HAP-1 (cell line): ENCODE data around the gene RPS18.

Source experiments
- DNase-seq, 2 experiments: peaks; one replicate each; pipeline ENCODE4 v3.0.0-alpha.2; 2016 to 2020; ENCODE audit warnings: low spot score in 2 of 2
- H3K27me3 ChIP-seq: fragments of 250-450 bp; sonication (Bioruptor Pico); 2 replicates; pipeline ENCODE4 v1.5.1; 2020; ENCODE audit warnings: low read depth, mild to moderate bottlenecking, moderate library complexity
- H3K36me3 ChIP-seq: fragments of 250-450 bp; sonication (Bioruptor Pico); replicated peaks from 2 replicates; pipeline ENCODE4 v1.5.1; 2020; ENCODE audit warnings: mild to moderate bottlenecking
- H3K4me1 ChIP-seq: fragments of 250-450 bp; sonication (Bioruptor Pico); 2 replicates; pipeline ENCODE4 v1.5.1; 2020; ENCODE audit warnings: mild to moderate bottlenecking
- H3K4me3 ChIP-seq: fragments of 250-450 bp; sonication (Bioruptor Pico); 2 replicates; pipeline ENCODE4 v1.5.1; 2020; ENCODE audit warnings: mild to moderate bottlenecking, moderate library complexity
- H3K9me3 ChIP-seq: fragments of 250-450 bp; sonication (Bioruptor Pico); 2 replicates; pipeline ENCODE4 v1.5.1; 2020; ENCODE audit warnings: mild to moderate bottlenecking, moderate library complexity
- in situ Hi-C: fragments of 300-500 bp; cut with MboI; formaldehyde crosslinking; loops from 3 replicates; pipeline ENCODE4 v1.14.3; 2020; ENCODE audit warnings: low sequenced_read_pairs, inconsistent platforms, mixed read lengths

Gene RPS18

DNA sequence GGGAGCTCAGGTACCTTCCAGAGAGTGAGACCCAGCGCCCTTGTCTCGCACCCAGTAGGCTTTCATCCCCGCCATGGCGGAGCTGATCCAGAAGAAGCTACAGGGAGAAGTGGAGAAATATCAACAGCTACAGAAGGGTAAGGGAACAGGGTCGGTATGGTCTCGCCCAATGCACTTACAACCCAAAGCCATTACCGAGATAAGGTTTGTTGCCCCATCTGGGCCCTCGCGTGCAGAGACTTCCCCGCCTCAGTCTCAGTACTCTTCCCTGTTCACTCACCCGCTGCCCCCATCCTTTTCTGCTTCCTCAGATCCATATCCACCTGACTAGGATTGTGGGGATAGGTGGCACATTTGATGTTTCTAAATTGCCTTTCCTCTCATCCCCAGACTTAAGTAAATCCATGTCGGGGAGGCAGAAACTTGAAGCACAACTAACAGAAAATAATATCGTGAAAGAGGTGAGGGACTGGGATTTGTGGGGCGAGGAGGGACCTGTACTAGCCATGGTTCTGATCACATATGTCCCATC lies 18.0 kb downstream of the RPS18 start:
- peak overlapping the region; percentile 69 for H3K4me3 ChIP-seq
- H3K9me3 ChIP-seq: no peaks in the 10 kb centered on the region
- DNase-seq: no peak
- in situ Hi-C loops: no loop called here
- peaks cover 42% of the 10 kb centered on the region for H3K36me3 ChIP-seq
- H3K27me3 ChIP-seq: no peaks in the 10 kb centered on the region
- H3K4me1 ChIP-seq: peaks cover 8% of the 10 kb centered on the region

- DNase-seq: no peak
- H3K36me3 ChIP-seq: peaks cover 38% of the 10 kb centered on the region
- no peaks in the 10 kb centered on the region for H3K9me3 ChIP-seq
- peak overlapping the region; percentile 69 for H3K4me3 ChIP-seq
- H3K4me1 ChIP-seq: peaks cover 8% of the 10 kb centered on the region
- H3K27me3 ChIP-seq: no peaks in the 10 kb centered on the region
- in situ Hi-C loops: no loop called here
These were observed 18.6 kb downstream of the RPS18 start for GRCh38 chr6:33290459-33290858.

- Histone ChIP-seq H3K4me1 (peaks cover 9% of the 10 kb centered on the region), H3K27me3 (no peaks in the 10 kb centered on the region), H3K9me3 (no peaks in the 10 kb centered on the region), H3K4me3 (no peak overlapping the region), H3K36me3 (peaks cover 18% of the 10 kb centered on the region)
- in situ Hi-C loops: no loop called here
- no peak for DNase-seq
These were observed 21.3 kb downstream of the RPS18 start for GRCh38 chr6:33292996-33293682.

- Histone ChIP-seq H3K36me3 (peaks cover 18% of the 10 kb centered on the region), H3K4me1 (peaks cover 8% of the 10 kb centered on the region), H3K4me3 (no peak overlapping the region), H3K27me3 (no peaks in the 10 kb centered on the region), H3K9me3 (no peaks in the 10 kb centered on the region)
- in situ Hi-C loops: no loop called here
- no peak for DNase-seq
These were observed 22.4 kb downstream of the RPS18 start for GRCh38 chr6:33294086-33294823.

DNA sequence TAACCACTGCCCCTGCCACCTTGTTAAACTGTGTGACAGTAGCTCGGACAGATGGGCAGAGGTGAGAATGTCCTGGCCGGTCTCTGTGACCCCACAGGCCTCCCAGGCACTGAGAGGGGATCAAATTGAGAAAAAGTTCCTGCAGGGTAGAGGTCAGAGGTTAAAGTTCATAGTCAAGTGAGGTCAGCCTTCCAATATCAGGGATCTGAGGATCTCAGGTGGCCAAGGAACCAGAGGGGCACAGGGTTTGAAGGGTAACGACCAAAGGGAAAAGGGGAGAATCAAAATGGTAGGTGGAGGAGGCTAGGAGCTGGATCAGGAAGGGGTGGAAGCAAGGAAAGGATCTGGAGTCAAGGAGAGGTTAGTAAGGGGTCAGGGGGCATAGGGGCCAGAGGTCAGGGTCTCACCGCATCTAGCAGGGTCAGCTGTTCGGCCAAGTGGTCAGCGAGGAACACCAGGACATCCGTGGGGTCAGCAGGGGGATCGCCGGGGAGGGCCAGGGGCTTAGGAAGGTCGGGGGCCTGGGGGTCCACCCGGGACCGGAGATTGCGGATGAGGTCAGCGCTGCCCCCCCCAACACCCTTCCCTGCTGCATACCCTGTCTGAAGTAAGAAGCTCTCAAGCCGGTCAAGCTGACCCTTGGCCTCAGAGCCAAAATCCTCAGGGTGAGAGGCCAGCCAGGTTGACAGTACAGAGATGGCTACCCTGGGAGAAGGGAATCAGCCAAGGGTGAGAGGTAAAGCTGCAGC lies 23.9 kb downstream of the RPS18 start:
- in situ Hi-C loops: no loop called here
- no peak for DNase-seq
- Histone ChIP-seq H3K9me3 (no peaks in the 10 kb centered on the region), H3K27me3 (no peaks in the 10 kb centered on the region), H3K4me1 (peaks cover 4% of the 10 kb centered on the region), H3K4me3 (no peak overlapping the region), H3K36me3 (peaks cover 19% of the 10 kb centered on the region)

DNA sequence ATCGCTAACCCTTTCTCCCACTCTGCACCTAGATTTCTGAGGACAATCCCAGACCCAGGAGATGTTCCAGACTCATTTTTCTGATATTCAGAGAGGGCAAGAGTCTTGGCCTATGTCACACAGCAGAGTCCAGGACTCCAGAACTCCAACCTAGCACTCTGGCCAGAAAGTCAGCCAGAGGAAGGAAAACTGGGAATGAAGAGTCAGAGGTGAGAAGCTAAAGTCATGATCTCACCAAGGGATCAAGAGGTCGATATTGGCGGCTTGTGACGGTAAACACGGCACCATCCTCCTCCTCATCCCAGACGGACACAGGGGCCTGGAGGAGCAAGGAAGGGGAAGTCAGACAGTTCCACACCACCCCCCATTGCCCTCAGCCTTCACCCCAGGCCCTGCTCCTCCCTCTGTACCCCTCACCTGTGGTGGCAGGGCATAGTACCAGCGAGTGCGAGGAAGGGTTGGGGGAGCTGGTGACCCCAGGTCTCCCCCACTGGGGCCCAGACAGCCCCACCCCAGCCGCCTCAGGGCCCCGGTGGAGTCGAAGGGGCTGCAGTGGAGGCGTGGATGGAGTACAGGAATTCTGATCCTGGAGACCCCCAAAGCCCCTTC lies 25.0 kb downstream of the RPS18 start:
- in situ Hi-C loops: no loop called here
- H3K27me3 ChIP-seq: no peaks in the 10 kb centered on the region
- H3K9me3 ChIP-seq: no peaks in the 10 kb centered on the region
- H3K4me3 ChIP-seq: peak overlapping the region; percentile 85
- DNase-seq: no peak
- H3K36me3 ChIP-seq: peaks cover 8% of the 10 kb centered on the region
- H3K4me1 ChIP-seq: peaks cover 4% of the 10 kb centered on the region

GRCh38 chr6:33297406-33297955 lies 25.6 kb downstream of the RPS18 start:
- peak in 1 of 2 experiments; percentile 68 for DNase-seq
- peaks cover 7% of the 10 kb centered on the region for H3K36me3 ChIP-seq

GRCh38 chr6:33297956-33298772 lies 26.3 kb downstream of the RPS18 start:
- in situ Hi-C loops: no loop called here
- H3K36me3 ChIP-seq: peaks cover 7% of the 10 kb centered on the region
- H3K9me3 ChIP-seq: no peaks in the 10 kb centered on the region
- peak; percentile 52 to 85 for DNase-seq
- H3K4me1 ChIP-seq: peaks cover 4% of the 10 kb centered on the region
- peak overlapping the region; percentile 85 for H3K4me3 ChIP-seq
- no peaks in the 10 kb centered on the region for H3K27me3 ChIP-seq

More at GRCh38 chr6:33297406-33297955, 25.6 kb downstream of the RPS18 start:
- no peaks in the 10 kb centered on the region for H3K9me3 ChIP-seq
- no peaks in the 10 kb centered on the region for H3K27me3 ChIP-seq
- in situ Hi-C loops: no loop called here
- H3K4me3 ChIP-seq: peak overlapping the region; percentile 85
- peaks cover 4% of the 10 kb centered on the region for H3K4me1 ChIP-seq

DNA sequence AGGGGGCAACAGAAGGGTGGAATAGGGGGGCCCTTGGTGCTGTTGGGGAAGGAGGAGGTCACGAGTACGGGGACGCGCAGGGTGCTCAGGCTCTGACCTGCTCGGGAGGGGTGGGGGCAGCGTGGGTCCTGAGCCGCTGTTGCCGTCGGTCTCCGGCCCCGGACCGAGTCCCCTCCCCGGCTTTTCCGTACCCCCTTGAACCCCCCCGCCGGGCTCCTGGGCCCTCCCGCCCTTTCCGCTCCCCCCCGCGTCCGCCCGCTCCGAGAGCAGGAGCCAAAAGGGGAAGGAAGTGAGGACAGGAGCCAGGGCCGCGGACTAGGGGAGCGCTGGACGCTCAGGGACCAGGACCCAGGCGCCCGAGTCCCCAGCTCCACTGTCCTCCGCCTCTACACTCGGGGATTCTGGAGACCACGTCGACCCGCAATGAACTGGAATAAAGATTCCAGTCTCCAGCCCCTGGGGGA lies 26.9 kb downstream of the RPS18 start, which contains the start of gene RGL2:
Gene RGL2, minus strand, starts transcription at position 170 of the 464 bp plus-strand sequence. CDS start 332 bp downstream, outside the sequence.
- Histone ChIP-seq H3K27me3 (no peaks in the 10 kb centered on the region), H3K4me1 (peaks cover 4% of the 10 kb centered on the region), H3K36me3 (peaks cover 7% of the 10 kb centered on the region), H3K4me3 (peak within 1 kb of the TSS; percentile 85), H3K9me3 (no peaks in the 10 kb centered on the region)
- in situ Hi-C loops: no loop called here
- no peak for DNase-seq

DNA sequence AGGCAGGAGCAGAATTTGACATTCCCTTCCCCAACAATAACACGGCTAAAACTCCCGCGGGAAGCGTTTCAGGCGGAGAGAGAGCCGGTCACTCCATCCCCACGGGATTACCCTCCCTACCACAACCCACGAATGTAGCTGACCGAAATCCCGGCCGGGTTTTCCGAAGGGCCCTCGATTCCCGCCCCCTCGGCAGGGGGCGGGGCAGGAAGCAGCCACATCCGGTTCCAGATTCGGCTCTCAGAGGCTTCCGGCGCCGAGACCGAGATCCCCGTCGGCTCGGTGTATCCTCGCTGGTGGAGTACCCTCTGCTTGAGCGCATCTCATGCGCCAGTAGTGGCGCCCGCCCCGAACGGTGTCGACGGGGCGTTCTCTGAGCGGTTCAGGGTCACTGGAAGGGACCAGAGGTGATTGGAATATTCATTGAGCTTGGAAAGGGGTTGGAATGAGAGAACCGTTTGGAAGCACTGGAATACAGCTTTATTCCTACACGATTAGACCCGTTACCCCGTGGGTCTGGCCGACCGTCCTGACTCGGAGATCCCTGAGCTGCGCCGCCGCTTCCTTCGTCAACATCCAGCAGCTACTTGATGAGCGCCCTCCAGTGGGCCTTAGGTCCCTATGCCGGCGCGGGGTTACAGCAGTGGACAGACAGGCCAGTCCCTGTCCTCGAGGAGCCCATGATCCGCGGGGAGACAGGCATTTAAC lies 27.5 kb downstream of the RPS18 start:
- no peaks in the 10 kb centered on the region for H3K9me3 ChIP-seq
- H3K36me3 ChIP-seq: peaks cover 7% of the 10 kb centered on the region
- peaks cover 4% of the 10 kb centered on the region for H3K4me1 ChIP-seq
- peak overlapping the region; percentile 85 for H3K4me3 ChIP-seq
- no peaks in the 10 kb centered on the region for H3K27me3 ChIP-seq
- peak; percentile 83 to 96 for DNase-seq
- in situ Hi-C loops: no loop called here

- peaks cover 4% of the 10 kb centered on the region for H3K36me3 ChIP-seq
- in situ Hi-C loops: no loop called here
- no peak overlapping the region for H3K4me3 ChIP-seq
- H3K4me1 ChIP-seq: peaks cover 4% of the 10 kb centered on the region
- DNase-seq: no peak
- H3K9me3 ChIP-seq: no peaks in the 10 kb centered on the region
- H3K27me3 ChIP-seq: no peaks in the 10 kb centered on the region
These were observed 30.0 kb downstream of the RPS18 start for GRCh38 chr6:33301877-33302276.

DNA sequence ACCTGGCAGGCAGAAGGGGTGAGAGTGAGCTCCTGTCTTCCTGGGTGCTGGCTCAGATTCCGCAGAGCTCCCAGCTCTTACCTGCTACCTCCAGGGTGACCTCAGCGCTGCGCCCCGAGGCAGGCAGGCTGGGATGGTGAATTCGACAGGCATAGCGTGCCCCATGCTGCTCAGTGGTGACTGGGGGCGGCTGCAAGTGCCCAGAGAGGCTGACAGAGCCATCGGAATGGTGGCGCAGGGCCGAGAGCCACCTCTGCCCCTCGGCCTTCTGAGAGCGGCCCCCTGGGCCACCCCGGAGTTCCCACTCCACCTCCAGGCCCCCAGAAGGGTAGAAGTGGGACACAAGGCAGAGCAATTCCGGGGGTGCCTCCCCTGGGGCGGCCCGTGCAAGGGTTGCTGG lies 32.3 kb downstream of the RPS18 start:
- H3K36me3 ChIP-seq: peaks cover 4% of the 10 kb centered on the region
- no peaks in the 10 kb centered on the region; the same call in 1 of the 2 replicates for H3K4me1 ChIP-seq
- no peaks in the 10 kb centered on the region for H3K27me3 ChIP-seq
- no peak for DNase-seq
- in situ Hi-C loops: no loop called here
- no peaks in the 10 kb centered on the region for H3K9me3 ChIP-seq
- no peak overlapping the region for H3K4me3 ChIP-seq
